ENCODE data around the gene LRRC55. TPM values are rescaled to one million over a fixed set of nuclear protein-coding genes. Genes with fewer than 3 reads are reported as not detected.

Gene LRRC55, protein sequence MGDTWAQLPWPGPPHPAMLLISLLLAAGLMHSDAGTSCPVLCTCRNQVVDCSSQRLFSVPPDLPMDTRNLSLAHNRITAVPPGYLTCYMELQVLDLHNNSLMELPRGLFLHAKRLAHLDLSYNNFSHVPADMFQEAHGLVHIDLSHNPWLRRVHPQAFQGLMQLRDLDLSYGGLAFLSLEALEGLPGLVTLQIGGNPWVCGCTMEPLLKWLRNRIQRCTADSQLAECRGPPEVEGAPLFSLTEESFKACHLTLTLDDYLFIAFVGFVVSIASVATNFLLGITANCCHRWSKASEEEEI
- total RNA-seq, result under 1 TPM in 5 of 7 donors, not detected in 2; 0.05 to 0.20 (median 0.11) TPM
- under 1 TPM; 0.11 to 0.48 TPM for polyA plus RNA-seq
- long read RNA-seq, donor 1, result 0 reads
- long read RNA-seq, donor 2, full-length matches to known transcripts, result 2 of 2 reads
- long read RNA-seq, donor 2, partial matches to known transcripts, result 0 of 2 reads
- long read RNA-seq, donor 2, other reads (novel, unspliced or antisense), result 0 of 2 reads
- long read RNA-seq, donor 3, result 0 reads

DNA sequence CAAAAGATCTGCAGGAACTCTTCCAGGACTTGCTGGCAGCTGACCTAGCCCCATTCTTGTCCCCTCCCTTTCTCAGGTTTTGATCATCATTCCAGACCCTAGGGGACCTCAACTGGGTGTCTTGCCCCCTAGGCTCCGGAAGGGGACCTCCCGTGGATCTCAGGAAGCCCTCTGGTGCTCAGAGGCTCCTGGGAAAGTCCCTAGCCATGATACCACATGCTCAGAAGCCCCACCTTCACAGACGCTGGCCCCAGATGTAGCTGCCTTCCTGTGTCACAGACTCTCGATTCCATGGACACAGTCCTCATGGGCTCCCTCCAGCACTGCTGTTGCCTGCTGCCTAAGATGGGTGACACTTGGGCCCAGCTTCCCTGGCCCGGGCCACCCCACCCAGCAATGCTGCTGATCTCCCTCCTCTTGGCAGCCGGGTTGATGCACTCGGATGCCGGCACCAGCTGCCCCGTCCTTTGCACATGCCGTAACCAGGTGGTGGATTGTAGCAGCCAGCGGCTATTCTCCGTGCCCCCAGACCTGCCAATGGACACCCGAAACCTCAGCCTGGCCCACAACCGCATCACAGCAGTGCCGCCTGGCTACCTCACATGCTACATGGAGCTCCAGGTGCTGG lies at the start of gene LRRC55:
TSS of gene LRRC55 (plus strand) at position 276 of the 628 bp plus-strand sequence. CDS start at position 346, 70 bp downstream.
- Histone ChIP-seq H3K4me1 (ENCODE audit: insufficient read depth) (no peaks in the 10 kb centered on the region), H3K27ac (no peak within 1 kb of the TSS), H3K27me3 (no peaks in the 10 kb centered on the region), H3K9me3 (no peaks in the 10 kb centered on the region), H3K36me3 (no peaks in the 10 kb centered on the region), H3K4me3 (no peak within 1 kb of the TSS)
- 86 to 88% (median 86%) methylated on average over 15 of the region's 15 CpGs for WGBS, 3 donors
- DNase-seq, result no peak
- TF ChIP-seq, protein P1, sequence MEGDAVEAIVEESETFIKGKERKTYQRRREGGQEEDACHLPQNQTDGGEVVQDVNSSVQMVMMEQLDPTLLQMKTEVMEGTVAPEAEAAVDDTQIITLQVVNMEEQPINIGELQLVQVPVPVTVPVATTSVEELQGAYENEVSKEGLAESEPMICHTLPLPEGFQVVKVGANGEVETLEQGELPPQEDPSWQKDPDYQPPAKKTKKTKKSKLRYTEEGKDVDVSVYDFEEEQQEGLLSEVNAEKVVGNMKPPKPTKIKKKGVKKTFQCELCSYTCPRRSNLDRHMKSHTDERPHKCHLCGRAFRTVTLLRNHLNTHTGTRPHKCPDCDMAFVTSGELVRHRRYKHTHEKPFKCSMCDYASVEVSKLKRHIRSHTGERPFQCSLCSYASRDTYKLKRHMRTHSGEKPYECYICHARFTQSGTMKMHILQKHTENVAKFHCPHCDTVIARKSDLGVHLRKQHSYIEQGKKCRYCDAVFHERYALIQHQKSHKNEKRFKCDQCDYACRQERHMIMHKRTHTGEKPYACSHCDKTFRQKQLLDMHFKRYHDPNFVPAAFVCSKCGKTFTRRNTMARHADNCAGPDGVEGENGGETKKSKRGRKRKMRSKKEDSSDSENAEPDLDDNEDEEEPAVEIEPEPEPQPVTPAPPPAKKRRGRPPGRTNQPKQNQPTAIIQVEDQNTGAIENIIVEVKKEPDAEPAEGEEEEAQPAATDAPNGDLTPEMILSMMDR (IDR thresholded peaks at IDR 0.05), result no peak
- TF ChIP-seq EP300 (IDR thresholded peaks at IDR 0.05) (no peak), POLR2A (IDR thresholded peaks at IDR 0.05) (no peak)
- intact Hi-C loops (cut with DNase I), result no loop called here

DNA sequence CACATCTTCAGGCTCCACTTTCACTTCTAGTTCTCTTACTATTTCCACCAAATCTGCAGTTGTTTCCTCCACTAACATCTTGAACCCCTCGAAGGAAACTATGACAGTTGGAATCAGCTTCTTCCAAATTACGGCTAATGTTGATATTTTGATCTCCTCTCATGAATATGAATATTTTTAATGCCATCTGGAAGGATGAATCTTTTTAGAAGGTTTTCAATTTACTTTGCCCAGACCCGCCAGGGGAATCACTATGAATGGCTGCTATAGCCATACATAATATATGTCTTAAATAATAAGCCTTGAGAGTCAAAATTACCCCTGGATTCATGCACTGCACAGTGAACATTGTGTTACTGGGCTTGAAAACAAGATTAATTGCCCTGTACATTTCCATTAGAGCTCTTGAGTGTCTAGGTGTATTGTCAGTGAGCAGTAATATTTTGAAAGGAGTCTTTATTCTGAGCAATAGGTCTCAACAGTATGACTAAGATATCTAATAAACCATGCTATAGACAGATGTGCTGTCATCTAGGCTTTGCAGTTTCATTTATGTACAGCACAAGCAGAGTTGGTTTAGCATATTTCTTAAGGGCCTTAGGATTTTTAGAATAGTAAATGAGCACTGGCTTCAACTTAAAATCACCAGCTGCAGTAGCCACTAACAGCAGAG lies 48.3 kb upstream of the LRRC55 start:
- WGBS, 3 donors, result 59 to 73% (median 64%) methylated on average over 3 of the region's 3 CpGs
- Histone ChIP-seq H3K27ac (no peak overlapping the region), H3K36me3 (no peaks in the 10 kb centered on the region), H3K4me3 (no peak overlapping the region), H3K9me3 (no peaks in the 10 kb centered on the region), H3K27me3 (no peaks in the 10 kb centered on the region), H3K4me1 (ENCODE audit: insufficient read depth) (no peaks in the 10 kb centered on the region)
- no peak for DNase-seq
- intact Hi-C loops (cut with DNase I), result no loop called here
- TF ChIP-seq EP300 (IDR thresholded peaks at IDR 0.05) (no peak), POLR2A (IDR thresholded peaks at IDR 0.05) (no peak)

DNA sequence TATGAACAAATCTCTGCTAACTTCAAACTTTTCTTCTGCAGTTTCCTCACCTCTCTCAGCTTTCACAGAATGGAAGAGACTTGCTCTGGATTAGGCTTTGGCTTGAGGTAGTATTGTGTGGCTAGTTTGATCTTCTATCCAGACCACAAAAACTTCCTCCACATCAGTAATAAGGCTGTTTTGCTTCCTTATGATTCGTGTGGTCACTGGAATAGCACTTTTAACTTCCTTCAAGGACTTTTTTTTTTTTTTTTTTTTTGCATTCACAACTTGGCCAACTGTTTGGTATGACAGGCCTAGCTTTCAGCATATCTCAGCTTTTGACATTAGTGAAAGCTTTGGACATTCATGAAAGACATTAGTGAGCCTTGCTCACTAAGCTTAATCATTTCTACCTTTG lies 47.5 kb upstream of the LRRC55 start:
- Histone ChIP-seq H3K4me1 (ENCODE audit: insufficient read depth) (no peaks in the 10 kb centered on the region), H3K4me3 (no peak overlapping the region), H3K27ac (no peak overlapping the region), H3K27me3 (no peaks in the 10 kb centered on the region), H3K9me3 (no peaks in the 10 kb centered on the region), H3K36me3 (no peaks in the 10 kb centered on the region)
- intact Hi-C loops (cut with DNase I), result no loop called here
- TF ChIP-seq, protein P1 (IDR thresholded peaks at IDR 0.05), result no peak
- TF ChIP-seq EP300 (IDR thresholded peaks at IDR 0.05) (no peak), POLR2A (IDR thresholded peaks at IDR 0.05) (no peak)
- 19 to 29% (median 28%) methylated on average over 1 of the region's 1 CpG for WGBS, 3 donors
- no peak for DNase-seq

GRCh38 chr11:57135020-57135751 lies 46.6 kb upstream of the LRRC55 start:
- intact Hi-C loops (cut with DNase I), result no loop called here
- TF ChIP-seq POLR2A (IDR thresholded peaks at IDR 0.05) (no peak), EP300 (IDR thresholded peaks at IDR 0.05) (no peak)
- TF ChIP-seq, protein P1 (IDR thresholded peaks at IDR 0.05), result no peak
- 94 to 98% (median 97%) methylated on average over 3 of the region's 3 CpGs for whole genome bisulfite sequencing, 3 donors

More at GRCh38 chr11:57135020-57135751, 46.6 kb upstream of the LRRC55 start:
- Histone ChIP-seq H3K27ac (no peak overlapping the region), H3K4me1 (ENCODE audit: insufficient read depth) (no peaks in the 10 kb centered on the region), H3K36me3 (no peaks in the 10 kb centered on the region), H3K4me3 (no peak overlapping the region), H3K9me3 (no peaks in the 10 kb centered on the region), H3K27me3 (no peaks in the 10 kb centered on the region)
- no peak for DNase-seq
